Fibroblast of lung (primary cell): ENCODE data around the gene VPS72. TPM values are rescaled to one million over a fixed set of nuclear protein-coding genes. Genes with fewer than 3 reads are reported as not detected.
A peak's percentile ranks its signal among the peaks of the same experiment; 100 is the strongest.
"Not testable (repeated sequence)": the region's sequence is repeated elsewhere in the genome, so short reads cannot be mapped to it uniquely, and the experiment has no call there.

Experiments used
- DNase-seq, 2 donors: peaks; one replicate each; pipeline versions ENCODE4 v3.0.0 to v3.0.0-alpha.2; 2010; ENCODE audit warnings: low read depth in 2 of 2
- H2AFZ ChIP-seq: 2 replicates; pipeline ENCODE4 v1.5.1; 2012; ENCODE audit warnings: low read length, control low read depth, inconsistent platforms
- H3K27ac ChIP-seq: 2 replicates; pipeline ENCODE4 v1.5.1; 2011; ENCODE audit warnings: low read length, control low read depth; ENCODE audit not compliant: insufficient read depth
- H3K27me3 ChIP-seq: 2 replicates; pipeline ENCODE4 v1.5.1; 2011; ENCODE audit warnings: mild to moderate bottlenecking, low read length; ENCODE audit not compliant: control insufficient read depth, insufficient read depth
- H3K36me3 ChIP-seq: 2 replicates; pipeline ENCODE4 v1.5.1; 2011; ENCODE audit warnings: low read length; ENCODE audit not compliant: control insufficient read depth, insufficient read depth
- H3K4me1 ChIP-seq: 2 replicates; pipeline ENCODE4 v1.5.1; 2011; ENCODE audit warnings: low read length; ENCODE audit not compliant: control insufficient read depth, insufficient read depth; ENCODE audit errors: extremely low read depth
- H3K4me2 ChIP-seq: 2 replicates; pipeline ENCODE4 v1.5.1; 2011; ENCODE audit warnings: low read length, control low read depth; ENCODE audit not compliant: insufficient read depth; ENCODE audit errors: extremely low read depth
- H3K4me3 ChIP-seq, 4 experiments: fragments of 200-600 bp in 1 of 4; sonication (generic) in 1 of 4; replicated peaks in 1 of 4; 2 replicates each; pipeline ENCODE4 v1.5.1; 2011 to 2016; ENCODE audit warnings: low read length in 4 of 4, low read depth in 3 of 4, mild to moderate bottlenecking in 3 of 4, control low read depth in 2 of 4, inconsistent platforms in 1 of 4, mixed read lengths in 1 of 4; ENCODE audit not compliant: insufficient read depth in 1 of 4; ENCODE audit errors: control extremely low read depth in 1 of 4
- H3K79me2 ChIP-seq: 2 replicates; pipeline ENCODE4 v1.5.1; 2012; ENCODE audit warnings: mild to moderate bottlenecking, low read length, inconsistent platforms; ENCODE audit not compliant: control insufficient read depth, insufficient read depth
- H3K9ac ChIP-seq: 2 replicates; pipeline ENCODE4 v1.5.1; 2011; ENCODE audit warnings: mild to moderate bottlenecking, low read length, control low read depth; ENCODE audit not compliant: insufficient read depth
- H3K9me3 ChIP-seq: 2 replicates; pipeline ENCODE4 v1.5.1; 2012; ENCODE audit warnings: low read depth, low read length; ENCODE audit not compliant: control insufficient read depth, insufficient read depth
- H4K20me1 ChIP-seq: 2 replicates; pipeline ENCODE4 v1.5.1; 2011; ENCODE audit warnings: low read length; ENCODE audit not compliant: control insufficient read depth, insufficient read depth; ENCODE audit errors: extremely low read depth
- EZH2 ChIP-seq: IDR thresholded peaks from 2 replicates; pipeline ENCODE4 v1.5.1; 2012; ENCODE audit warnings: low read length, control low read depth, mild to moderate bottlenecking; ENCODE audit errors: missing control alignments
- polyA plus RNA-seq, 2 donors: library from polyadenylated mRNA; depleted of rRNA in 1 of 2; stranded (reverse) in 1 of 2; unstranded in 1 of 2; fragments of >200 nt; gene quantifications; 2 replicates each; pipeline ENCODE4 v1.2.1, GENCODE V29; 2011 to 2012; ENCODE audit warnings: missing spikeins in 1 of 2
- total RNA-seq: library from RNA; depleted of rRNA; stranded (reverse); fragments of >200 nt; gene quantifications from 2 replicates; pipeline ENCODE4 v1.2.1, GENCODE V29; 2014
- TF ChIP-seq, protein P1 (sequence below), 2 donors: IDR thresholded peaks in 1 of 2; conservative IDR thresholded peaks in 1 of 2; 1 replicate in 1 of 2; 2 replicates in 1 of 2; pipeline ENCODE4 v1.5.1; 2011 to 2012; ENCODE audit warnings: low read length in 2 of 2, control low read depth in 1 of 2, inconsistent platforms in 1 of 2, low read depth in 1 of 2, mild to moderate bottlenecking in 1 of 2

Gene VPS72
- total and polyA plus RNA-seq, 2 donors (not counting 1 experiment from before 2014, with no cell fraction given): 42.9 to 43.8 TPM

DNA sequence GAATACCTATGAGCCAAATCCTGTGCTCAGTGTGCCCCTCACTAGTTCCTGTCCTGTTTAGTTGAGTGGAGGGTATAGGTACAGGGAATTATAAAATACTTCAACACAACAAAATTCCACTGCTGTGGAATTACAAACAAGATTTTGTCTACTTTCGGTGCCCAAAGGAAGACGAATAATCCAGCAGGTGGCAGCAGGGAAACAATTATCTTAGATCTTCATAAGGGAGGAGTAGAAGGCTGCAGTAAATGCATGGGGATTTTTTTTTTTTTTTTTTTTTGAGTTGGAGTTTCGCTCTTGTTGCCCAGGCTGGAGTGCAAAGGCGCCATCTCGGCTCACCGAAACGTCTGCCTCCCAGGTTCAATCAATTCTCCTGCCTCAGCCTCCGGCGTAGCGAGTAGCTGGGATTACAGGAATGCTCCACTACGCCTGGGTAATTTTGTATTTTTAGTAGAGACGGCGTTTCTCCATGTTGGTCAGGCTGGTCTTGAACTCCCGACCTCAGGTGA, 6.3 kb upstream of the VPS72 start:
- peak overlapping the region; percentile 63 for H3K4me2 ChIP-seq
- H3K79me2 ChIP-seq: peaks cover 24% of the 10 kb centered on the region
- DNase-seq: peak; percentile 82 to 89
- no peaks in the 10 kb centered on the region for H4K20me1 ChIP-seq
- peak overlapping the region in 2 of 4 experiments; percentile 1 to 28 for H3K4me3 ChIP-seq
- TF ChIP-seq, protein P1, sequence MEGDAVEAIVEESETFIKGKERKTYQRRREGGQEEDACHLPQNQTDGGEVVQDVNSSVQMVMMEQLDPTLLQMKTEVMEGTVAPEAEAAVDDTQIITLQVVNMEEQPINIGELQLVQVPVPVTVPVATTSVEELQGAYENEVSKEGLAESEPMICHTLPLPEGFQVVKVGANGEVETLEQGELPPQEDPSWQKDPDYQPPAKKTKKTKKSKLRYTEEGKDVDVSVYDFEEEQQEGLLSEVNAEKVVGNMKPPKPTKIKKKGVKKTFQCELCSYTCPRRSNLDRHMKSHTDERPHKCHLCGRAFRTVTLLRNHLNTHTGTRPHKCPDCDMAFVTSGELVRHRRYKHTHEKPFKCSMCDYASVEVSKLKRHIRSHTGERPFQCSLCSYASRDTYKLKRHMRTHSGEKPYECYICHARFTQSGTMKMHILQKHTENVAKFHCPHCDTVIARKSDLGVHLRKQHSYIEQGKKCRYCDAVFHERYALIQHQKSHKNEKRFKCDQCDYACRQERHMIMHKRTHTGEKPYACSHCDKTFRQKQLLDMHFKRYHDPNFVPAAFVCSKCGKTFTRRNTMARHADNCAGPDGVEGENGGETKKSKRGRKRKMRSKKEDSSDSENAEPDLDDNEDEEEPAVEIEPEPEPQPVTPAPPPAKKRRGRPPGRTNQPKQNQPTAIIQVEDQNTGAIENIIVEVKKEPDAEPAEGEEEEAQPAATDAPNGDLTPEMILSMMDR (conservative IDR thresholded peaks at IDR 0.05 in 1 of 2, IDR thresholded peaks at IDR 0.05 in 1 of 2; ENCODE audit: low read depth in 1 of 2, low read length in 2 of 2): peak; percentile 60 to 68
- no peak for TF ChIP-seq EZH2
- H3K9me3 ChIP-seq: no peaks in the 10 kb centered on the region
- no peaks in the 10 kb centered on the region for H3K36me3 ChIP-seq
- peaks cover 5% of the 10 kb centered on the region for H3K4me1 ChIP-seq
- H3K27me3 ChIP-seq: no peaks in the 10 kb centered on the region
- H3K27ac ChIP-seq: peak overlapping the region; percentile 70
- H3K9ac ChIP-seq: no peak overlapping the region
- no peak overlapping the region for H2AFZ ChIP-seq

DNA sequence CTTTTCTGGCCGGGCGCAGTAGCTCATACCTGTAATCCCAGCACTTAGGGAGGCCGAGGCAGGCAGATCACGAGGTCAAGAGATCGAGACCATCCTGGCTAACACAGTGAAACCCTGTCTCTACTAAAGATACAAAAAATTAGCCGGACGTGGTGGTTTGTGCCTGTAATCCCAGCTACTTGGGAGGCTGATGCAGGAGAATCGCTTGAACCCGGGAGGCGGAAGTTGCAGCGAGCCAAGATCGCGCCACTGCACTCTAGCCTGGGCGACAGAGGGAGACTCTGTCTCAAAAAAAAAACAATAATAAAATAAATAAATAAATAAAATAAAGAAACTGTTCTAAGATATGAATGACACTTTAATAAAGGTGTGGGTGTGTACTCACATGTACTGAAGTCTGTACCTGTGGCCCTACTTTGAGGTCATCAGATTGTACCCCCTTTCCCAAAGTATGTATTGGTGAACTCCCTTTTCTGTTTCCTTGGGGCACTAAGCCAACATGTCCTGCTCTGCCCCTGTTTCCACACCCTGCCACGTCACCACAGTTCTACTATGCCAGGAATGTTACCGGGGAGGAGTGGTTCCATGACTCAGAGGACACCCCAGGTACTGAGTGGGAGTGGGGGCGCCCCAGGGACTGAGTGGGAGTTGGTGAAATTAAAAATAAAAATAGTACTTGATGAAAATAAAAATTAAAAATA, 5.0 kb upstream of the VPS72 start:
- not testable (repeated sequence) for H3K4me1 ChIP-seq, H3K4me3 ChIP-seq, H2AFZ ChIP-seq, H3K9ac ChIP-seq, H3K9me3 ChIP-seq, H3K36me3 ChIP-seq, H3K27me3 ChIP-seq, H3K4me2 ChIP-seq, H4K20me1 ChIP-seq
- peak overlapping the region; percentile 70 for H3K27ac ChIP-seq
- peak; percentile 74 to 85 for DNase-seq
- peaks cover 16% of the 10 kb centered on the region for H3K79me2 ChIP-seq

DNA sequence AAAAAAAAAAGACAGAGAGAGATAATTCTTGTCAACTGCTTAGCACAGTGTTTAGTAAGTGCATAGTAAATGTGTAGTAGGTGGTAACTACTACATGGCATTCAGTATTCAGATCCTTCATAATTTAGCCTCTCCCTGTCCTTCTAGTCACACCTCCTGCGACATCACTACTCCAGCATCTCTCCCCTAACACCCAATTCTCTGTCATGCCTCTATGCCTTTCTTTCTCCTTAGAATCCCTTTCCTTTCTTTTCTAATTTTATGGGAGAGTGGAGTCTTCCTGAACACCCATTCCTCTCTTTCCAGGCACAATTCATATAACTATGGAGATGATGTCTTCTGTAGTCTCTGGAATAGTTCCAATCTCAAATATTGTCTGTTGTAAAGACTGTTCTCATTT, 3.9 kb upstream of the VPS72 start:
- Histone ChIP-seq H3K27ac (no peak overlapping the region), H2AFZ (no peak overlapping the region), H3K4me2 (no peak overlapping the region), H3K27me3 (no peaks in the 10 kb centered on the region), H3K79me2 (peaks cover 15% of the 10 kb centered on the region), H3K4me3 (no peak overlapping the region), H3K36me3 (no peaks in the 10 kb centered on the region), H3K9ac (no peak overlapping the region), H4K20me1 (no peaks in the 10 kb centered on the region), H3K9me3 (no peaks in the 10 kb centered on the region), H3K4me1 (peaks cover 7% of the 10 kb centered on the region)
- no peak for TF ChIP-seq EZH2
- TF ChIP-seq, protein P1 (conservative IDR thresholded peaks at IDR 0.05 in 1 of 2, IDR thresholded peaks at IDR 0.05 in 1 of 2; ENCODE audit: low read depth in 1 of 2, low read length in 2 of 2): no peak
- DNase-seq: no peak
